GM12878 (cell line): ENCODE data around the gene TNS4. TPM values are rescaled to one million over a fixed set of nuclear protein-coding genes. Genes with fewer than 3 reads are reported as not detected.

ENCODE experiments used
- ATAC-seq: fragments of 200-7000 bp; cut with Tn5 transposase; 3 replicates; pipeline ENCODE4 v1.9.1; 2020; ENCODE audit warnings: mild to moderate bottlenecking, moderate library complexity
- BruUV-seq: library from RNA; stranded (reverse); fragments of 400-500 nt; replicated peaks from 2 replicates; lab custom pipeline; 2021; lab: Mats Ljungman, UMichigan
- CTCF ChIA-PET: fragments of 300-600 bp; sonication (Branson Sonifier 250); formaldehyde crosslinking; extraction: SDS; loops from one replicate; lab custom pipeline; 2021; ENCODE audit warnings: inconsistent platforms; lab: Yijun Ruan, JAX
- POLR2A ChIA-PET: fragments of 350-600 bp; formaldehyde crosslinking; extraction: SDS; loops from one replicate; lab custom pipeline; 2021; ENCODE audit warnings: inconsistent platforms; lab: Charles Lee
- RAD21 ChIA-PET: fragments of 300-600 bp; sonication (Branson Sonifier 250); formaldehyde crosslinking; loops from one replicate; lab custom pipeline; 2023; ENCODE audit warnings: antibody characterized with exemption; ENCODE audit not compliant: unreplicated experiment; lab: Charles Lee
- SMC1A ChIA-PET: fragments of 300-600 bp; sonication (Branson Sonifier 250); formaldehyde crosslinking; loops from one replicate; lab custom pipeline; 2023; ENCODE audit not compliant: unreplicated experiment, uncharacterized antibody; lab: Charles Lee
- DNase-seq: peaks from one replicate; pipeline ENCODE4 v3.0.0-alpha.2; 2011; ENCODE audit warnings: low read depth, low spot score
- FAIRE-seq: peaks from 3 replicates; lab custom pipeline; 2011; peaks lifted over from hg19 to GRCh38; lab: Jason Lieb, UNC
- H2AFZ ChIP-seq: 2 replicates; pipeline ENCODE4 v1.6.0; 2011; ENCODE audit warnings: low read depth, low read length, control low read depth; ENCODE audit not compliant: control insufficient read depth
- H3K27ac ChIP-seq: 2 replicates; pipeline ENCODE4 v1.5.1; 2011; ENCODE audit warnings: control low read depth; ENCODE audit not compliant: control insufficient read depth, insufficient read depth
- H3K27me3 ChIP-seq, 2 experiments: replicated peaks in 1 of 2; 2 replicates each; pipeline versions ENCODE4 v1.6.0 to v1.6.1; 2011; ENCODE audit warnings: low read length in 1 of 2; ENCODE audit not compliant: control insufficient read depth in 2 of 2, insufficient read depth in 2 of 2
- H3K36me3 ChIP-seq, 2 experiments: 2 replicates each; pipeline ENCODE4 v1.5.1; 2011; ENCODE audit warnings: low read length in 1 of 2; ENCODE audit not compliant: control insufficient read depth in 2 of 2, insufficient read depth in 2 of 2
- H3K4me1 ChIP-seq: 2 replicates; pipeline ENCODE4 v1.6.1; 2011; ENCODE audit warnings: mild to moderate bottlenecking, low read length, moderate library complexity, mixed read lengths; ENCODE audit not compliant: control insufficient read depth, insufficient read depth
- H3K4me2 ChIP-seq: 2 replicates; pipeline ENCODE4 v1.6.0; 2011; ENCODE audit warnings: control low read depth; ENCODE audit not compliant: control insufficient read depth, insufficient read depth
- H3K4me3 ChIP-seq: fragments of 200-600 bp; sonication (generic); 2 replicates; pipeline ENCODE4 v1.5.1; 2016
- H3K79me2 ChIP-seq: 2 replicates; pipeline ENCODE4 v1.6.0; 2011; ENCODE audit warnings: low read length; ENCODE audit not compliant: control insufficient read depth, insufficient read depth
- H3K9ac ChIP-seq: 2 replicates; pipeline ENCODE4 v1.8.0; 2011; ENCODE audit warnings: low read length, control low read depth, mixed read lengths; ENCODE audit not compliant: control insufficient read depth, insufficient read depth
- H3K9me3 ChIP-seq: replicated peaks from 3 replicates; pipeline ENCODE4 v1.5.1; 2011; ENCODE audit warnings: mild to moderate bottlenecking, low read length; ENCODE audit not compliant: control insufficient read depth, insufficient read depth
- H4K20me1 ChIP-seq: 2 replicates; pipeline ENCODE4 v1.6.0; 2011; ENCODE audit not compliant: control insufficient read depth, insufficient read depth
- ATF2 ChIP-seq: IDR thresholded peaks from 2 replicates; pipeline ENCODE4 v1.6.1; 2012; ENCODE audit warnings: low read length, inconsistent platforms
- BCL11A ChIP-seq: IDR thresholded peaks from 2 replicates; pipeline ENCODE4 v1.6.1; 2011; ENCODE audit warnings: low read depth, low read length
- BCLAF1 ChIP-seq: fragments of 450-650 bp; IDR thresholded peaks from 2 replicates; pipeline ENCODE4 v1.6.1; 2017; ENCODE audit warnings: antibody characterized with exemption, mild to moderate bottlenecking, moderate library complexity
- CEBPB ChIP-seq, 2 experiments: fragments of 150-350 bp in 1 of 2; IDR thresholded peaks; 2 replicates each; pipeline ENCODE4 v1.6.1; 2012 to 2014; ENCODE audit warnings: low read depth in 2 of 2, low read length in 2 of 2, borderline replicate concordance in 1 of 2, inconsistent platforms in 1 of 2
- ETV6 ChIP-seq, 2 experiments: fragments of 450-650 bp in 1 of 2; IDR thresholded peaks in 1 of 2; conservative IDR thresholded peaks in 1 of 2; 2 replicates each; pipeline ENCODE4 v1.6.1; 2014; ENCODE audit warnings: antibody characterized with exemption in 1 of 2, borderline replicate concordance in 1 of 2, low read depth in 1 of 2, mild to moderate bottlenecking in 1 of 2, moderate library complexity in 1 of 2
- NBN ChIP-seq: fragments of 450-650 bp; IDR thresholded peaks from 2 replicates; pipeline ENCODE4 v1.6.1; 2016
- POLR2A ChIP-seq: IDR thresholded peaks from 2 replicates; pipeline ENCODE4 v1.6.1; 2011; ENCODE audit warnings: low read depth, mild to moderate bottlenecking, low read length
- RELB ChIP-seq: fragments of 450-650 bp; IDR thresholded peaks from 2 replicates; pipeline ENCODE4 v1.6.1; 2017; ENCODE audit warnings: low read depth, mild to moderate bottlenecking, moderate library complexity
- ZBTB40 ChIP-seq: fragments of 450-650 bp; IDR thresholded peaks from 2 replicates; pipeline ENCODE4 v1.6.1; 2016; ENCODE audit warnings: mild to moderate bottlenecking, moderate library complexity, borderline replicate concordance
- ZNF274 ChIP-seq: IDR thresholded peaks from one replicate; pipeline ENCODE4 v1.8.0; 2011; ENCODE audit not compliant: insufficient read length, insufficient read depth
- WGBS: methylation state at CpG from one replicate; pipeline ENCODE4 v1.1.6; 2016; ENCODE audit warnings: low lambda C conversion rate; ENCODE audit not compliant: insufficient replicate concordance, insufficient coverage; ENCODE audit errors: missing lambda C conversion rate; 5-methylcytosine and 5-hydroxymethylcytosine counted together
- in situ Hi-C: fragments of 300-500 bp; cut with MboI; formaldehyde crosslinking; loops from 9 replicates; pipeline ENCODE4 v1.14.3; 2018; ENCODE audit warnings: mixed read lengths
- intact Hi-C: fragments of 100-400 bp; cut with micrococcal nuclease; formaldehyde crosslinking; loops from one replicate; pipeline ENCODE4 v1.14.2; 2022; ENCODE audit not compliant: unreplicated experiment
- polyA plus RNA-seq, 11 experiments: library from polyadenylated mRNA; depleted of rRNA in 4 of 11; unstranded in 6 of 11; stranded (reverse) in 5 of 11; fragments of >200 nt; fragmentation: Nextera tagmentation in 4 of 11; fragmentation: Illumina TruSeq in 1 of 11; extraction: Ambion mirVana in 4 of 11; extraction: Trizol in 1 of 11; gene quantifications; 1 replicate in 1 of 11; 2 replicates in 10 of 11; pipeline versions ENCODE4 v1.2.1 to v1.2.3, GENCODE V29; 2011 to 2016; ENCODE audit warnings: inconsistent platforms in 2 of 11, missing spikeins in 2 of 11, low read depth in 1 of 11
- total RNA-seq, 4 experiments: library from RNA; depleted of rRNA in 3 of 4; stranded (reverse); fragments of >200 nt in 3 of 4; fragmentation: Illumina TruSeq in 1 of 4; extraction: Trizol in 1 of 4; gene quantifications; 2 replicates each; pipeline versions ENCODE4 v1.2.1 to v1.2.3, GENCODE V29; 2013 to 2021

Gene TNS4
- total and polyA plus RNA-seq, 10 of the 15 experiments (the other 5 are each of a cell fraction or from before 2014, with no cell fraction given), result 0.10 to 0.90 (median 0.68) TPM; not detected in 2

GRCh38 chr17:40547079-40547784 lies 45.8 kb upstream of the TNS4 start:
- ATAC-seq (peak; percentile 51), FAIRE-seq (peak; percentile 75)
- TF ChIP-seq ATF2 (no peak), RELB (peak; percentile 48; the same call in 1 of the 2 replicates), POLR2A (peak; percentile 60; the same call in 1 of the 2 replicates), ETV6 (conservative IDR thresholded peaks at IDR 0.05 in 1 of 2, IDR thresholded peaks at IDR 0.05 in 1 of 2; ENCODE audit: borderline replicate concordance in 1 of 2, low read depth in 1 of 2) (0 out of 4 replicates have a peak, but pooled peaks of 1 of the 2 experiments have one; percentile 12), ZBTB40 (no peak), ZNF274 (no peak), CEBPB (IDR thresholded peaks at IDR 0.05; ENCODE audit: borderline replicate concordance in 1 of 2, low read depth in 2 of 2, low read length in 2 of 2) (no peak), BCL11A (no peak), BCLAF1 (no peak), NBN (peak; percentile 86; the same call in 1 of the 2 replicates)

More at GRCh38 chr17:40547079-40547784, 45.8 kb upstream of the TNS4 start:
- no peaks in the 10 kb centered on the region; the same call in 2 of the 3 replicates for H3K9me3 ChIP-seq
- peak overlapping the region; percentile 48 for H3K27ac ChIP-seq
- ChIA-PET SMC1A (interaction anchor here (0.9 to 21.2 kb wide), 10 partner anchors 9 to 71 kb away, joined by 3 to 430 read pairs (median 13); partner anchors contain the start of gene CCR7), CTCF (interaction anchor here (0.8 to 13.0 kb wide), 13 partner anchors 12 to 1116 kb away, joined by 3 to 138 read pairs (median 4); no protein-coding TSS in a partner anchor), RAD21 (interaction anchor here (0.6 to 21.1 kb wide), 11 partner anchors 9 to 129 kb away, joined by 3 to 514 read pairs (median 7); partner anchors contain the start of gene TOP2A), POLR2A (interaction anchor here (1.6 to 3.5 kb wide), 7 partner anchors 10 to 68 kb away, joined by 5 to 40 read pairs (median 18); no protein-coding TSS in a partner anchor)
- H3K36me3 ChIP-seq, result no peaks in the 10 kb centered on the region
- intact Hi-C loops (loop anchor here (5.0 to 10.0 kb wide), 2 partner anchors 185 to 248 kb away; partner anchors contain the start of genes GJD3 and KRT28), in situ Hi-C loops (loop anchor here (25.0 kb wide), 1 partner anchor 110 kb away; the partner anchor contains the start of gene IGFBP4)
- BruUV-seq, result no TSS peak
- 39% methylated on average over 11 of the region's 11 CpGs for WGBS
- H2AFZ ChIP-seq, result peak overlapping the region; percentile 33; the same call in 1 of the 2 replicates
- H3K27me3 ChIP-seq, result no peaks in the 10 kb centered on the region
- peak overlapping the region; percentile 50 for H3K4me2 ChIP-seq
- H3K9ac ChIP-seq, result no peak overlapping the region; the same call in 1 of the 2 replicates
- H3K4me1 ChIP-seq, result peaks cover 43% of the 10 kb centered on the region
- no peak overlapping the region for H3K4me3 ChIP-seq
- no peak for DNase-seq
- H4K20me1 ChIP-seq, result no peaks in the 10 kb centered on the region
- no peaks in the 10 kb centered on the region for H3K79me2 ChIP-seq
